Lung (tissue), 12 donors: ENCODE measurements around the gene KRT13. TPM values are rescaled to one million over a fixed set of nuclear protein-coding genes. Genes with fewer than 3 reads are reported as not detected.

ENCODE experiments used
- ATAC-seq: fragments of 200-7000 bp; cut with Tn5 transposase; one replicate; pipeline ENCODE4 v1.9.1; 2020; ENCODE audit warnings: moderate number of reproducible peaks; ENCODE audit not compliant: insufficient read depth, low FRiP score
- DNase-seq, 3 donors: peaks; one replicate each; pipeline ENCODE4 v3.0.0-alpha.2; 2013 to 2017
- H3K27ac ChIP-seq, 2 donors: one replicate each; pipeline ENCODE4 v1.5.1; 2013; ENCODE audit warnings: mild to moderate bottlenecking in 2 of 2, moderate library complexity in 2 of 2, control low read depth in 1 of 2, inconsistent platforms in 1 of 2, low read depth in 1 of 2, low read length in 1 of 2
- H3K27me3 ChIP-seq, 3 donors: one replicate each; pipeline ENCODE4 v1.5.1; 2013; ENCODE audit warnings: low read length in 2 of 3; ENCODE audit not compliant: control insufficient read depth in 3 of 3, insufficient read depth in 3 of 3
- H3K36me3 ChIP-seq, 4 donors: one replicate each; pipeline ENCODE4 v1.5.1; 2013; ENCODE audit warnings: low read length in 4 of 4, mild to moderate bottlenecking in 1 of 4, moderate library complexity in 1 of 4; ENCODE audit not compliant: control insufficient read depth in 4 of 4, insufficient read depth in 4 of 4
- H3K4me1 ChIP-seq, 5 donors: one replicate each; pipeline ENCODE4 v1.5.1; 2013; ENCODE audit warnings: low read length in 5 of 5, mild to moderate bottlenecking in 2 of 5, moderate library complexity in 1 of 5; ENCODE audit not compliant: control insufficient read depth in 5 of 5, insufficient read depth in 5 of 5
- H3K4me3 ChIP-seq: one replicate; pipeline ENCODE4 v1.5.1; 2013; ENCODE audit warnings: mild to moderate bottlenecking, control low read depth, moderate library complexity
- H3K9ac ChIP-seq, 2 donors: one replicate each; pipeline ENCODE4 v1.5.1; 2013; ENCODE audit warnings: low read length in 2 of 2, control low read depth in 1 of 2; ENCODE audit not compliant: insufficient read depth in 1 of 2
- H3K9me3 ChIP-seq, 4 donors: one replicate each; pipeline ENCODE4 v1.5.1; 2013; ENCODE audit warnings: low read length in 3 of 4, mild to moderate bottlenecking in 1 of 4, moderate library complexity in 1 of 4; ENCODE audit not compliant: control insufficient read depth in 4 of 4, insufficient read depth in 3 of 4
- CTCF ChIP-seq: IDR thresholded peaks from 2 replicates; pipeline ENCODE4 v1.5.1; 2012; ENCODE audit warnings: mild to moderate bottlenecking; ENCODE audit errors: control extremely low read depth, extremely low read depth
- WGBS, 2 donors: extraction: QIAGEN DNeasy Blood & Tissue Kit; methylation state at CpG; one replicate each; pipeline ENCODE4 v1.1.7; 2013; 5-methylcytosine and 5-hydroxymethylcytosine counted together
- polyA plus RNA-seq, 2 donors: library from polyadenylated mRNA; stranded (reverse); fragments of 200-250 nt; gene quantifications; one replicate each; pipeline ENCODE4 v1.2.1, GENCODE V29; 2013
- total RNA-seq, 2 donors: library from RNA; depleted of rRNA in 1 of 2; stranded (reverse); fragments of >200 nt in 1 of 2; gene quantifications; one replicate each; pipeline ENCODE4 v1.2.1, GENCODE V29; 2014 to 2021
- donor health status: control.
- donor health status: control.
- donor health status: Bipolar disorder and iron deficiency.
- donor health status: healthy.
- donor health status: DM: yes; HTN: yes; CAD: no.

KRT13 gene
- total and polyA plus RNA-seq, 4 donors: 4.0 to 16.1 (median 9.8) TPM

DNA sequence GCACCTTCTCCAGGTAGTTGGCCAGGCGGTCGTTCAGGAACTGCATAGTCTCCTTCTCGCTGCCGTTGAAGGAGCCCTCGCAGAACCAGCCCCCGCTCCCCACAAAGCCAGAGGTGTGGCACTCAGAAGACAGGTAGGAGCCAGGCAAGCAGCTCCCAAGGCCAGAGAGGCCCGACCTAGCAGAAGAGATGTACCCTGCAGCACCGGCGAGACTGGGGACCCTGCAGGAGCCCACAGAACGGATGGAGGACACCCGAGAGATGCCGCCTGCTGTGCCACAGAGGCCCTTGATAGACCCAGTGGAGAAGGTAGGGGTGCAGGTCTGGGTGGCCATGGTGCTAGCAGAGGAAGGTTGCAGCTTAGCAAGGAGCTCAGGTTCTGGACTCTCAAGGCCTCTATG lies 15.9 kb downstream of the KRT13 start, which contains the start of gene KRT36:
Gene KRT36, minus strand, starts transcription at position 380 of the 400 bp plus-strand sequence. Its CDS starts 46 bp downstream, at position 334.
- H3K4me3 ChIP-seq: no peak within 1 kb of the TSS
- no peak within 1 kb of the TSS for H3K27ac ChIP-seq
- H3K4me1 ChIP-seq: peaks cover 0 to 9% (median 5%) of the 10 kb centered on the region in 5 donors
- no peak within 1 kb of the TSS for H3K9ac ChIP-seq
- no peaks in the 10 kb centered on the region for H3K9me3 ChIP-seq
- no peak for TF ChIP-seq CTCF
- ATAC-seq (no peak), DNase-seq (no peak)
- WGBS, 2 donors: 90 to 94% methylated on average over 12 of the region's 12 CpGs
- H3K27me3 ChIP-seq: no peaks in the 10 kb centered on the region
- no peaks in the 10 kb centered on the region for H3K36me3 ChIP-seq

GRCh38 chr17:41486809-41487530 lies 18.4 kb downstream of the KRT13 start:
- WGBS, 2 donors: 60 to 64% methylated on average over 29 of the region's 29 CpGs
- H3K4me1 ChIP-seq: no peaks in the 10 kb centered on the region
- H3K9me3 ChIP-seq: no peaks in the 10 kb centered on the region
- H3K36me3 ChIP-seq: no peaks in the 10 kb centered on the region
- DNase-seq (no peak), ATAC-seq (no peak)
- no peak overlapping the region for H3K27ac ChIP-seq
- no peak for TF ChIP-seq CTCF
- H3K4me3 ChIP-seq: no peak overlapping the region
- no peak overlapping the region for H3K9ac ChIP-seq
- no peaks in the 10 kb centered on the region for H3K27me3 ChIP-seq

DNA sequence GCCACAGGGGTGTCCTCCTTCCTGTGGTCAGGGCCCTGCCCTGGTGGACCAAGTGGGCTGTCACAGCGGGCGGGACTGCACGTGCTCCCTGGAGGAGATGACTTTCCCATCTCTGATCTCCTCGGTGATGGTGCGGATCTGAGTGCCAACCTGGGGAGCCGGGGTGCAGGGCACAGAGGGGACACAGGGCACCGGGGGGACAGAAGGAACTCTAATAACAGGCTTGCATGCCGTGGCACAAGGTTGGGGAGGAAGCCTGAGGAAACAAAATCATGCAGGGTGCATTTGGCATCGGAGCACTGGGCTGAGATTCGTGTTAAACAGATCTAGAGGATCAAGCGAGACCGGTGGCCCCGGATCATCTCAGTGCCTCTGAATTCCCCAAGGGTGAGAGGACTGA lies 19.1 kb downstream of the KRT13 start:
- ATAC-seq: no peak

More for the DNA sequence above, 19.1 kb downstream of the KRT13 start:
- Histone ChIP-seq H3K9ac (no peak overlapping the region), H3K4me1 (no peaks in the 10 kb centered on the region), H3K27ac (no peak overlapping the region), H3K9me3 (no peaks in the 10 kb centered on the region), H3K27me3 (no peaks in the 10 kb centered on the region), H3K36me3 (no peaks in the 10 kb centered on the region), H3K4me3 (no peak overlapping the region)
- no peak for TF ChIP-seq CTCF
- no peak for DNase-seq
- 91 to 94% methylated on average over 13 of the region's 13 CpGs for WGBS, 2 donors
